Chondrocyte (in vitro differentiated cells): Measurements from ENCODE around the gene NSF. TPM values are rescaled to one million over a fixed set of nuclear protein-coding genes. Genes with fewer than 3 reads are reported as not detected.
"Not testable (repeated sequence)": the region's sequence is repeated elsewhere in the genome, so short reads cannot be mapped to it uniquely, and the experiment has no call there.

Experiments
- DNase-seq: peaks from one replicate; pipeline ENCODE4 v3.0.0; 2021; ENCODE audit warnings: mixed read lengths, low spot score
- H3K27ac Mint-ChIP-seq: one replicate; pipeline ENCODE4 v1.8.0; 2021; ENCODE audit warnings: mild to moderate bottlenecking, moderate library complexity, mixed read lengths; ENCODE audit not compliant: unreplicated experiment
- H3K27me3 Mint-ChIP-seq: 2 replicates; pipeline ENCODE4 v1.8.0; 2021; ENCODE audit warnings: low read depth, mixed read lengths
- H3K36me3 Mint-ChIP-seq: 2 replicates; pipeline ENCODE4 v1.8.0; 2021; ENCODE audit warnings: low read depth, mixed read lengths
- H3K4me1 Mint-ChIP-seq: 2 replicates; pipeline ENCODE4 v1.8.0; 2021; ENCODE audit warnings: low read depth, mild to moderate bottlenecking, mixed read lengths
- H3K4me3 Mint-ChIP-seq: one replicate; pipeline ENCODE4 v1.8.0; 2021; ENCODE audit warnings: mild to moderate bottlenecking, moderate library complexity, mixed read lengths; ENCODE audit not compliant: unreplicated experiment
- H3K9me3 Mint-ChIP-seq: 2 replicates; pipeline ENCODE4 v1.8.0; 2021; ENCODE audit warnings: low read depth, mixed read lengths
- CTCF ChIP-seq: fragments of 200-600 bp; sonication (generic); IDR thresholded peaks from 2 replicates; pipeline ENCODE4 v1.5.0; 2021; ENCODE audit warnings: antibody characterized with exemption, mild to moderate bottlenecking, moderate library complexity
- total RNA-seq: library from RNA; stranded (reverse); gene quantifications from 3 replicates; pipeline ENCODE4 v1.2.1, GENCODE V29; 2021

NSF gene
- total RNA-seq, 1 donor from 2014 or later = 48.3 TPM

DNA sequence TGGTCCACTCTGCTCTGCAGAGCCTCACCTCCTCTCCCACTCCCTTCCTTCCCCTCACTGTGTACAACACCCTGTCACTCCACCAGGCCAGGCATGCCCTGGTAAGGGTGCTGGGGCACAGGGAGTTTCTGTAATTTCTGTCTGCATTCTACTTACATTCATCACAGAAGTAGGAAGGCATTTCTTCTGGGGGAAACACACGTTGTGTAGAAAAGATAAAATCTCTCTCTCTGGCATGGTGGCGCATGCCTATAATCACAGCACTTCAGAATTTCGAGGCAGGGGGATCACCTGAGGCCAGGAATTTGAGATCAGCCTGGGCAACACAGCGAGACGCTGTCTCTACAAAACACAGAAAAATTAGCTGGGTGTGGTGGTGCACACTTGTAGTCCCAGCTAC lies 201.1 kb downstream of the NSF start:
- no peak overlapping the region for H3K4me3 Mint-ChIP-seq
- H3K27me3 Mint-ChIP-seq = peaks cover 27% of the 10 kb centered on the region
- H3K27ac Mint-ChIP-seq = no peak overlapping the region
- no peak for TF ChIP-seq CTCF
- peaks cover 6% of the 10 kb centered on the region for H3K4me1 Mint-ChIP-seq
- H3K36me3 Mint-ChIP-seq = no peaks in the 10 kb centered on the region
- no peak for DNase-seq
- H3K9me3 Mint-ChIP-seq = peaks cover 4% of the 10 kb centered on the region

DNA sequence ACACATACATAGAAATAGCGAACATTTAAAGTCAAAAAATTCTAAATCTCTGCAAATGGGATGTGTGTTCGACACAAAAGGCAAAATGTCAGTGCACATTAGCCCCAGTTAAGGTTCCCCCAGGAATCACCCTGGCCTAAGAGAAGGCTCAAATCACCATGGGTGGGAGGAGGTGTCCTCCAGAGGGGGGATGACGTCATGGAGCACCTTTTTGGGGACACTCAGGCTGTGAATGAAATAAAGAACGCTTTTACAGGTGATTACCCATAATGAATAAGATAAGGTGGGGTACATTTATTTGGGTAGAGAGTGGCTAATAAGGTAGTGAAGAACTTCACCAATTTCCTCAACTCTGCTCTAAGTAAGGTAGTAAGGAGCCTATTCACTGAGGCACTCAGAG lies 201.6 kb downstream of the NSF start:
- H3K9me3 Mint-ChIP-seq = peaks cover 4% of the 10 kb centered on the region
- no peak overlapping the region for H3K4me3 Mint-ChIP-seq
- TF ChIP-seq CTCF = no peak
- DNase-seq = no peak
- H3K36me3 Mint-ChIP-seq = no peaks in the 10 kb centered on the region
- peaks cover 27% of the 10 kb centered on the region for H3K27me3 Mint-ChIP-seq
- peaks cover 6% of the 10 kb centered on the region for H3K4me1 Mint-ChIP-seq
- H3K27ac Mint-ChIP-seq = no peak overlapping the region

DNA sequence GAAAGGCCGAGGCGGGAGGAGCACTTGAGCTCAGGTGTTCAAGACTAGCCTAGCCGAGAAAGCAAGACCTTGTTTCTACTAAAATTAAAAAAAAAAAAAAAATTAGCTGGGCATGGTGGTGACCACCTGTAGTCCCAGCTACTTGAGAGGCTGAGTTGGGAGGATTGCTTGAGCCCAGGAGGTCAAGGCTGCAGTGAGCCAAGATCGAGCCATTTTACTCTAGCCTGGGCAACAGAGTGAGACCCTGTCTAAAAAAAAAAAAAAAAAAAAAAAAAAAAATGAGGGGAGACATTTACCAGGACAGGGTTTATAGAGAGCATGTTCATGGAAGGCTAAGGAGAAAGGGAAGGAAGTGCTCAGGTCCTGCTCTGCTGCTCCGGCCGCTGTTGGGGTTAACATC lies 202.6 kb downstream of the NSF start:
- peaks cover 27% of the 10 kb centered on the region for H3K27me3 Mint-ChIP-seq
- H3K4me3 Mint-ChIP-seq, H3K4me1 Mint-ChIP-seq, H3K27ac Mint-ChIP-seq, DNase-seq, H3K36me3 Mint-ChIP-seq, H3K9me3 Mint-ChIP-seq: not testable (repeated sequence)

GRCh38 chr17:46793541-46793940 lies 203.1 kb downstream of the NSF start:
- H3K4me1 Mint-ChIP-seq = peaks cover 6% of the 10 kb centered on the region
- H3K9me3 Mint-ChIP-seq = peaks cover 4% of the 10 kb centered on the region
- H3K36me3 Mint-ChIP-seq = no peaks in the 10 kb centered on the region
- DNase-seq = no peak
- no peak for TF ChIP-seq CTCF
- H3K27ac Mint-ChIP-seq = no peak overlapping the region
- H3K4me3 Mint-ChIP-seq = no peak overlapping the region
- peaks cover 26% of the 10 kb centered on the region for H3K27me3 Mint-ChIP-seq

DNA sequence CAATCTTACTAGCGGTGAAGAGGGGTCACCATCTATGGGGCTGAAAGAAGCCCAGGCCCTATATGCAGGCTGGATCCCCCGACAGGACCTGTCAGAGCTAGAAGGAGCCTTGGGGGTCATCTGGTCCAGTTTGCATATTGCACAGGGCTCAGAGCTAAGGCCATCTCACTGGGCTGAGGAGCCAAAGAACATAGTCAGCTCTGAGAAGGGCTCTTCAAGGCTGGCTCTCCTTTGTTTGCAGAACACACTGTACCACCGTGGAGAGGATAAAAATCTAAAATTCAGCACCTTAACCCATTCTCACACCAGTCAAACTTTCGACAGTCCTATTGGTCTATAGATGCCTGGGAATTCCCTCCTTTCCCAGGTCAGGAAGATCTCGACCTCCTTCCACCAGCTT lies 203.8 kb downstream of the NSF start:
- Mint-ChIP-seq H3K4me3 (no peak overlapping the region), H3K36me3 (no peaks in the 10 kb centered on the region), H3K27ac (no peak overlapping the region), H3K4me1 (peaks cover 6% of the 10 kb centered on the region), H3K27me3 (peaks cover 26% of the 10 kb centered on the region), H3K9me3 (peaks cover 1% of the 10 kb centered on the region)
- no peak for DNase-seq
- TF ChIP-seq CTCF = no peak

GRCh38 chr17:46795379-46795952 lies 205.0 kb downstream of the NSF start:
- Mint-ChIP-seq H3K27ac (no peak overlapping the region), H3K27me3 (peaks cover 26% of the 10 kb centered on the region), H3K4me3 (no peak overlapping the region), H3K9me3 (no peaks in the 10 kb centered on the region), H3K36me3 (no peaks in the 10 kb centered on the region), H3K4me1 (peaks cover 6% of the 10 kb centered on the region)
- TF ChIP-seq CTCF = no peak
- DNase-seq = no peak
